Bronchial epithelial cell (primary cell): Measurements from ENCODE around the gene ACVR2B. TPM values are rescaled to one million over a fixed set of nuclear protein-coding genes. Genes with fewer than 3 reads are reported as not detected.

Source experiments
- DNase-seq: peaks from one replicate; pipeline ENCODE4 v3.0.0-alpha.2; 2010; ENCODE audit warnings: low read depth
- FAIRE-seq: peaks from 2 replicates; lab custom pipeline; 2011; peaks lifted over from hg19 to GRCh38; lab: Jason Lieb, UNC
- H3K27me3 ChIP-seq: 2 replicates; pipeline ENCODE4 v1.5.1; 2011; ENCODE audit warnings: low read length; ENCODE audit not compliant: control insufficient read depth, insufficient read depth
- H3K36me3 ChIP-seq: 2 replicates; pipeline ENCODE4 v1.5.1; 2011; ENCODE audit warnings: low read length; ENCODE audit not compliant: control insufficient read depth, insufficient read depth
- H3K4me3 ChIP-seq: 2 replicates; pipeline ENCODE4 v1.5.1; 2011; ENCODE audit warnings: mild to moderate bottlenecking, low read depth, low read length, control low read depth
- CTCF ChIP-seq: IDR thresholded peaks from 2 replicates; pipeline ENCODE4 v1.5.1; 2011; ENCODE audit warnings: mild to moderate bottlenecking, moderate library complexity, low read length, control low read depth, inconsistent platforms; ENCODE audit not compliant: insufficient read depth, severe bottlenecking
- total RNA-seq: library from RNA; depleted of rRNA; stranded (reverse); fragments of >200 nt; gene quantifications from 2 replicates; pipeline ENCODE4 v1.2.1, GENCODE V29; 2014

The ACVR2B gene
- total RNA-seq, 1 donor from 2014 or later = 4.5 TPM

- Histone ChIP-seq H3K4me3 (no peak overlapping the region), H3K36me3 (no peaks in the 10 kb centered on the region), H3K27me3 (no peaks in the 10 kb centered on the region)
- TF ChIP-seq CTCF = no peak
- DNase-seq (no peak), FAIRE-seq (no peak)
These were observed 36.1 kb downstream of the ACVR2B start for GRCh38 chr3:38489766-38490165.

DNA sequence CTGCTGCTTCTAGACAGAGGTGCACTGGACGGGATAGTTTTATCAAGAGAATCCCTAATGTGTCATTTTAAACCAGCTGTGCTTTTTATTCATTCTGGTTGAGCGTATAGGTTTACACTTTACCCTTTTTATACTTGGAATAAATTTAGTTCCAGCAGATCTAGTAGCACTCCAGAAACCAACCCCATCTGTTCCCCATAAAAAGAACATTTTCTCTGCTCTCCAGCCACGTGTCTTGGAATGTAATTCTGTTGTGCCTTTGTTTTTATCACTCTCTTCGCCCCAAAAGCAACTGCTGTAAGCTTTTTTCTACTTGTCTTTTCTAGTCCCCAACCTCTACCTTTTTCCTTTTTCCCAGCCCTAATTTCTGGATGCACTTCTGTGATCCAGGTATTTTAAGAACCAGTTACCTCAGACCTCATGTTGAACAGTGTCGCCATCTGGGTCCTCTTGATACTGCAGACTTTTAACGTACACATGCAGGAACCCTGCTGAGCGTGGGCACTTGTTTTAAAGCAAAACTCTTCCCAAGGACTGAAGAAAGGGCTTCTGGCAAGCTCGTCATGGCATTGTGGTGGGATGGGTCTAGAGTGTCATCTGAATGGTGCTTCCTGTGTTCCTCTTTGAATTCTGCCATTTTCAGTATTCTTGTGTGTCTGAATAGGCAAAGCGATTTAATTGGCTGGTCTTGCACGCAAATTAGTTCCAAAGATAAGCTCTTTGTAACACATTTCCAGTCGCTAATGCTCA, 36.8 kb downstream of the ACVR2B start:
- no peak overlapping the region for H3K4me3 ChIP-seq
- no peak for TF ChIP-seq CTCF
- H3K36me3 ChIP-seq = no peaks in the 10 kb centered on the region
- H3K27me3 ChIP-seq = no peaks in the 10 kb centered on the region
- FAIRE-seq (peak; percentile 50), DNase-seq (no peak)

DNA sequence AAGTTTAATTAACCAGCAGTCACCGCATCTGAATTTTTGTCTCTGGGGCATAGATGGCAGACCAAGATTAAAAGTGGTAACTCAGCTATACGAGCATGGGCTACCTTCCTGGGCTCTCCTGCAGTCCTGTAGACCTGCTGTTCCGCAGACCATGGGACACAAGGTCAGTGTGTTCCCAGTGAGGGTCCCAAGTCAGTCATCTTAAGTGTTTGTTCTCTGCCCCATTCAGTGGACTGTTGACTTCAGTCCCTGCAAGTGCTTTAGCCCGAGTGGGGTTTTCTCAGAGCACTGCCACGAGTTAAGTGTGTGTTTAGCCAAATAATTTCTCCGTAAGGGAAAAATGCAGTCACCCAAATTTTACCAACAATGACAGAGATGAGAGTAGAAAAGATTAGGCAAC, 37.5 kb downstream of the ACVR2B start:
- TF ChIP-seq CTCF = no peak
- FAIRE-seq = no peak

GRCh38 chr3:38493031-38493430, 39.3 kb downstream of the ACVR2B start:
- peak; percentile 7 for DNase-seq
- no peaks in the 10 kb centered on the region for H3K36me3 ChIP-seq
- no peak overlapping the region for H3K4me3 ChIP-seq
- FAIRE-seq = no peak
- no peaks in the 10 kb centered on the region for H3K27me3 ChIP-seq
- no peak for TF ChIP-seq CTCF

More for the DNA sequence above, 37.5 kb downstream of the ACVR2B start:
- Histone ChIP-seq H3K4me3 (no peak overlapping the region), H3K36me3 (no peaks in the 10 kb centered on the region), H3K27me3 (no peaks in the 10 kb centered on the region)
- DNase-seq = no peak

DNA sequence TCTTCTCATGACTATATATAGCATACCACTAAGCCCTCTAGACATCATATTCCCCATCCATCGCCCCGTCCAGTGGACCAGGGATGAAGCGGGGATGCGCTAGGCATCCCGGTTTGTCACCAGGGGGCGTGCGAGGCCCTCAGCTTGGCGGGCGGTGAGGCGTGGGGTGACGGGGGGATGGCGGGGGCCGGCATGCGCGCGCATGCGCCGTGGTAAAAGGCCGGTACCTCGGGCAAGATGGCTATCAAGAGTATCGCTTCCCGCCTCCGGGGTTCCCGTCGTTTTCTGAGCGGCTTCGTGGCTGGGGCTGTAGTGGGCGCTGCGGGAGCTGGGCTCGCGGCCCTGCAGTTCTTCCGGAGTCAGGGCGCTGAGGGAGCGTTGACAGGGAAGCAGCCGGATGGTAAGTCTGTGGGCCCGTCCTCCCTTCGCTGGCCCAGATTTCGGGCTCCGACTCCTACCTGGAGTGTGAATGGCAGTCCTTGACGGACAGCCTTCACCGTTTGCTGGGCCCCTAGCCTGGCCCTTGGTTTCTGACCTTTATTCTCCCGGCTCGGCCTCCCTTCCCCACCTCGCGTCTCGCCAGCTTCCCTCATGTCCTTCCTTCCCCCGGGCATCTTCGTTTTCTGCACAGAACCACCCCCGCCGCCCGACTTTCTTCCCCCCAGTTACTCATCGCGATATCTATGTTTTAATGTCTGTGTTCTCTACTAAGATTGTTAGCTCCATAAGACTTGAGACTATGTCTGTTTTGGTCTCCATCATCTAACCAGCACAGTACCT, 42.6 kb downstream of the ACVR2B start, which contains the start of gene EXOG:
Gene EXOG (plus strand): TSS at position 210 of the 780 bp plus-strand sequence. CDS start 28 bp downstream, at position 238.
- H3K4me3 ChIP-seq = peak within 1 kb of the TSS; percentile 83
- peak; percentile 78 for DNase-seq
- no peak for FAIRE-seq
- H3K36me3 ChIP-seq = peaks cover 2% of the 10 kb centered on the region
- H3K27me3 ChIP-seq = no peaks in the 10 kb centered on the region
- peak; percentile 90 for TF ChIP-seq CTCF
